CD4-positive, alpha-beta T cell (primary cell): ENCODE results near the gene JAZF1. TPM values are rescaled to one million over a fixed set of nuclear protein-coding genes. Genes with fewer than 3 reads are reported as not detected.

ENCODE experiments used
- ATAC-seq: fragments of 200-7000 bp; cut with Tn5 transposase; one replicate; pipeline ENCODE4 v1.10.0; 2022; ENCODE audit warnings: mild to moderate bottlenecking; ENCODE audit not compliant: poor library complexity
- CTCF ChIA-PET: fragments of 350-600 bp; sonication (Branson Sonifier 250); formaldehyde crosslinking; loops from one replicate; lab custom pipeline; 2021; ENCODE audit warnings: antibody characterized with exemption, inconsistent platforms; lab: Charles Lee
- POLR2A ChIA-PET: fragments of 350-600 bp; sonication (Branson Sonifier 250); formaldehyde crosslinking; loops from one replicate; lab custom pipeline; 2021; ENCODE audit warnings: antibody characterized with exemption, inconsistent platforms; lab: Charles Lee
- DNase-seq, 14 experiments: peaks; one replicate each; pipeline ENCODE4 v3.0.0-alpha.2; 2013 to 2020; ENCODE audit warnings: mixed read lengths in 2 of 14
- H3K27ac ChIP-seq, 2 donors: one replicate each; pipeline versions ENCODE4 v1.5.1 to v1.7.0; 2013; ENCODE audit warnings: low read length in 2 of 2, low read depth in 1 of 2, mild to moderate bottlenecking in 1 of 2
- H3K27me3 ChIP-seq, 2 experiments: 1 replicate in 1 of 2; 2 replicates in 1 of 2; pipeline versions ENCODE4 v1.6.1 to v1.7.0; 2013; ENCODE audit warnings: low read length in 2 of 2, control low read depth in 1 of 2, mild to moderate bottlenecking in 1 of 2, moderate library complexity in 1 of 2; ENCODE audit not compliant: insufficient read depth in 2 of 2, control insufficient read depth in 1 of 2
- H3K36me3 ChIP-seq: one replicate; pipeline ENCODE4 v1.6.1; 2013; ENCODE audit warnings: low read length, control low read depth; ENCODE audit not compliant: insufficient read depth
- H3K4me1 ChIP-seq: one replicate; pipeline ENCODE4 v1.6.1; 2013; ENCODE audit warnings: low read length, control low read depth; ENCODE audit not compliant: insufficient read depth
- H3K4me3 ChIP-seq: one replicate; pipeline ENCODE4 v1.5.1; 2013; ENCODE audit warnings: mild to moderate bottlenecking, low read length, moderate library complexity
- H3K9me3 ChIP-seq, 2 experiments: 1 replicate in 1 of 2; 2 replicates in 1 of 2; pipeline versions ENCODE4 v1.6.1 to v1.7.0; 2013; ENCODE audit warnings: low read length in 2 of 2, mild to moderate bottlenecking in 2 of 2, control low read depth in 1 of 2, moderate library complexity in 1 of 2; ENCODE audit not compliant: control insufficient read depth in 1 of 2, insufficient read depth in 1 of 2
- H3K27ac Mint-ChIP-seq: one replicate; pipeline ENCODE4 v1.8.0; 2020; ENCODE audit warnings: mixed read lengths
- H3K27me3 Mint-ChIP-seq: one replicate; pipeline ENCODE4 v1.8.0; 2021; ENCODE audit warnings: mixed read lengths
- H3K36me3 Mint-ChIP-seq: one replicate; pipeline ENCODE4 v1.8.0; 2021; ENCODE audit warnings: low read depth, mixed read lengths
- H3K4me1 Mint-ChIP-seq: one replicate; pipeline ENCODE4 v1.8.0; 2021; ENCODE audit warnings: low read depth, mixed read lengths
- H3K4me3 Mint-ChIP-seq: one replicate; pipeline ENCODE4 v1.8.0; 2020; ENCODE audit warnings: mild to moderate bottlenecking, mixed read lengths
- H3K9me3 Mint-ChIP-seq: one replicate; pipeline ENCODE4 v1.8.0; 2020; ENCODE audit warnings: mixed read lengths
- CTCF ChIP-seq: fragments of 200-600 bp; IDR thresholded peaks from one replicate; pipeline ENCODE4 v1.8.0; 2022; ENCODE audit warnings: antibody characterized with exemption, mild to moderate bottlenecking
- intact Hi-C, 2 experiments: fragments of 100-400 bp; cut with DNase I in 1 of 2; cut with micrococcal nuclease in 1 of 2; formaldehyde crosslinking; loops; one replicate each; pipeline versions ENCODE4 v1.15.1 to v1.9.0; 2023 to 2025; cut with DNase I, micrococcal nuclease
- total RNA-seq, 174 experiments: library from RNA in 2 of 174; stranded (reverse) in 2 of 174; gene quantifications; one replicate each; pipeline ENCODE4 v1.2.3 and lab custom pipeline; 2021 to 2026

Gene JAZF1
- total RNA-seq, 2 experiments from 2014 or later = 9.9 to 11.1 TPM

GRCh38 chr7:27901028-27901760 is 279.4 kb downstream of the JAZF1 start:
- Mint-ChIP-seq H3K4me3 (peak overlapping the region; percentile 77), H3K4me1 (peaks cover 37% of the 10 kb centered on the region), H3K27me3 (no peaks in the 10 kb centered on the region), H3K9me3 (no peaks in the 10 kb centered on the region), H3K36me3 (no peaks in the 10 kb centered on the region), H3K27ac (peak overlapping the region; percentile 73)
- ATAC-seq = peak; percentile 65
- CTCF ChIA-PET = no interaction called here
- peak overlapping the region; percentile 27 for H3K4me3 ChIP-seq
- TF ChIP-seq CTCF = no peak
- peak overlapping the region in 1 of 2 donors; percentile 57 for H3K27ac ChIP-seq
- intact Hi-C loops = no loop called here
- peaks cover 19% of the 10 kb centered on the region for H3K4me1 ChIP-seq
- H3K9me3 ChIP-seq = no peaks in the 10 kb centered on the region
- DNase-seq = peak in 3 of 14 experiments; percentile 52 to 62 (median 53)
- H3K36me3 ChIP-seq = no peaks in the 10 kb centered on the region
- H3K27me3 ChIP-seq = no peaks in the 10 kb centered on the region
- POLR2A ChIA-PET = interaction anchor here (0.7 to 1.0 kb wide), 2 partner anchors 11 to 124 kb away, joined by 3 to 5 read pairs; no protein-coding TSS in a partner anchor

GRCh38 chr7:27900006-27900405 is 280.6 kb downstream of the JAZF1 start:
- H3K4me1 Mint-ChIP-seq = peaks cover 46% of the 10 kb centered on the region
- no peaks in the 10 kb centered on the region for H3K27me3 Mint-ChIP-seq
- no peaks in the 10 kb centered on the region for H3K9me3 ChIP-seq
- no peak overlapping the region for H3K4me3 Mint-ChIP-seq
- ATAC-seq (no peak), DNase-seq (no peak)
- intact Hi-C loops = no loop called here
- peaks cover 4% of the 10 kb centered on the region for H3K36me3 Mint-ChIP-seq
- no peak for TF ChIP-seq CTCF
- peak overlapping the region; percentile 34 for H3K27ac Mint-ChIP-seq
- POLR2A ChIA-PET = no interaction called here
- H3K27ac ChIP-seq = no peak overlapping the region
- H3K4me1 ChIP-seq = peaks cover 19% of the 10 kb centered on the region
- H3K27me3 ChIP-seq = no peaks in the 10 kb centered on the region
- CTCF ChIA-PET = interaction anchor here (0.6 kb wide), 1 partner anchor 1624 kb away, joined by 4 read pairs; no protein-coding TSS in a partner anchor
- no peaks in the 10 kb centered on the region for H3K9me3 Mint-ChIP-seq
- no peak overlapping the region for H3K4me3 ChIP-seq
- H3K36me3 ChIP-seq = no peaks in the 10 kb centered on the region

- DNase-seq (peak in 2 of 14 experiments; percentile 4 to 52), ATAC-seq (no peak)
- Mint-ChIP-seq H3K4me1 (peaks cover 46% of the 10 kb centered on the region), H3K4me3 (peak overlapping the region; percentile 25), H3K27ac (peak overlapping the region; percentile 34), H3K27me3 (no peaks in the 10 kb centered on the region), H3K9me3 (no peaks in the 10 kb centered on the region), H3K36me3 (peaks cover 6% of the 10 kb centered on the region)
- H3K9me3 ChIP-seq = no peaks in the 10 kb centered on the region
- H3K27me3 ChIP-seq = no peaks in the 10 kb centered on the region
- POLR2A ChIA-PET = no interaction called here
- TF ChIP-seq CTCF = no peak
- H3K27ac ChIP-seq = no peak overlapping the region
- no peaks in the 10 kb centered on the region for H3K36me3 ChIP-seq
- no peak overlapping the region for H3K4me3 ChIP-seq
- CTCF ChIA-PET = interaction anchor here (0.6 kb wide), 1 partner anchor 1624 kb away, joined by 4 read pairs; no protein-coding TSS in a partner anchor
- intact Hi-C loops = no loop called here
- H3K4me1 ChIP-seq = peaks cover 19% of the 10 kb centered on the region
Measured at GRCh38 chr7:27899601-27900000, 281.0 kb downstream of the JAZF1 start.
